ENCODE data around the gene MRPL22. TPM values are rescaled to one million over a fixed set of nuclear protein-coding genes. Genes with fewer than 3 reads are reported as not detected.
"Not testable (repeated sequence)": the region's sequence is repeated elsewhere in the genome, so short reads cannot be mapped to it uniquely, and the experiment has no call there.

The MRPL22 gene
- total RNA-seq, 2 experiments from 2014 or later, result 88.3 to 92.2 TPM

DNA sequence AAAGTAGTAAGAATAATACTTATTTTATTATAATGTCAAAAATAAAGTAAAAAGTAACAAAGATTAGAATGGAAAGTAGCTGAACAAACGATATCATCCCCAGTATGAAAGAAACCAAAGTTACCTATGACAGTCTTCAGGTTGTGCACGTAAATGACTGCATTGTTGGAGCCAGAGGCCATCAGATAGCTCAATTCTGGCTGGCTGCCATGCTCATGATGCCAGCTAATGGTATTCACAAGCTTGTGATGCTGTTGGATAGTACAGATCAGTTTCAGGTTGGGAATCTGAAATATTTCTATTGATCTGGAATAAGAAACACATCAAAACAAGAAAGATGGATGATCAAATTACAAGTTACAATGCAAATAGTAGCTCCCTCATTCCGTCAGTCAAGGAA, 24.0 kb upstream of the MRPL22 start:
- Mint-ChIP-seq H3K36me3 (ENCODE audit: low read depth) (peaks cover 35% of the 10 kb centered on the region), H3K27ac (no peak overlapping the region), H3K4me1 (ENCODE audit: low read depth) (no peaks in the 10 kb centered on the region), H3K9me3 (no peaks in the 10 kb centered on the region), H3K27me3 (ENCODE audit: low read depth) (no peaks in the 10 kb centered on the region), H3K4me3 (no peak overlapping the region)
- intact Hi-C loops (cut with micrococcal nuclease), result no loop called here
- no peak for DNase-seq
- CTCF ChIA-PET, result interaction anchor here (1.0 kb wide), 1 partner anchor 267 kb away, joined by 3 read pairs; no protein-coding TSS in a partner anchor

DNA sequence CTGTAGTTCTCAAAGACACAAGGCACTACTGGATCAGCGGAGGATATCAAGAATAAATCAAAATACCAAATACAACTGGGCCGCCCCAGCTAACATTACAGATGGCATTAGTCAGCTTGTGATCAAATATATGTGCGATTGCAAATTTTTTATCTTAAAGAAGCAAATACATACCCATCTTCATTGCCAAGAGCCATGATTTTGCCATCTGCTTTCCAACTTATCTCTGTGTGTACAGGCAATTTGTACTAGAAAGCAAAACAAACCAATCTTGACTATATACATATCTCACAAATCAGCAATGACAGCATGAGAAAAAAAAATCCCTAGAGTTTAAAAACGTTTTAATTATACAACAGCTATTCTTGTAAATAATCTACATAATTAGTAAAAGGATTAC, 23.1 kb upstream of the MRPL22 start:
- CTCF ChIA-PET, result no interaction called here
- no peak overlapping the region for H3K4me3 Mint-ChIP-seq
- H3K9me3 Mint-ChIP-seq, result no peaks in the 10 kb centered on the region
- H3K4me1 Mint-ChIP-seq (ENCODE audit: low read depth), result no peaks in the 10 kb centered on the region
- intact Hi-C loops (cut with micrococcal nuclease), result no loop called here
- no peaks in the 10 kb centered on the region for H3K27me3 Mint-ChIP-seq (ENCODE audit: low read depth)
- DNase-seq, result no peak
- no peak overlapping the region for H3K27ac Mint-ChIP-seq
- H3K36me3 Mint-ChIP-seq (ENCODE audit: low read depth), result peaks cover 28% of the 10 kb centered on the region

DNA sequence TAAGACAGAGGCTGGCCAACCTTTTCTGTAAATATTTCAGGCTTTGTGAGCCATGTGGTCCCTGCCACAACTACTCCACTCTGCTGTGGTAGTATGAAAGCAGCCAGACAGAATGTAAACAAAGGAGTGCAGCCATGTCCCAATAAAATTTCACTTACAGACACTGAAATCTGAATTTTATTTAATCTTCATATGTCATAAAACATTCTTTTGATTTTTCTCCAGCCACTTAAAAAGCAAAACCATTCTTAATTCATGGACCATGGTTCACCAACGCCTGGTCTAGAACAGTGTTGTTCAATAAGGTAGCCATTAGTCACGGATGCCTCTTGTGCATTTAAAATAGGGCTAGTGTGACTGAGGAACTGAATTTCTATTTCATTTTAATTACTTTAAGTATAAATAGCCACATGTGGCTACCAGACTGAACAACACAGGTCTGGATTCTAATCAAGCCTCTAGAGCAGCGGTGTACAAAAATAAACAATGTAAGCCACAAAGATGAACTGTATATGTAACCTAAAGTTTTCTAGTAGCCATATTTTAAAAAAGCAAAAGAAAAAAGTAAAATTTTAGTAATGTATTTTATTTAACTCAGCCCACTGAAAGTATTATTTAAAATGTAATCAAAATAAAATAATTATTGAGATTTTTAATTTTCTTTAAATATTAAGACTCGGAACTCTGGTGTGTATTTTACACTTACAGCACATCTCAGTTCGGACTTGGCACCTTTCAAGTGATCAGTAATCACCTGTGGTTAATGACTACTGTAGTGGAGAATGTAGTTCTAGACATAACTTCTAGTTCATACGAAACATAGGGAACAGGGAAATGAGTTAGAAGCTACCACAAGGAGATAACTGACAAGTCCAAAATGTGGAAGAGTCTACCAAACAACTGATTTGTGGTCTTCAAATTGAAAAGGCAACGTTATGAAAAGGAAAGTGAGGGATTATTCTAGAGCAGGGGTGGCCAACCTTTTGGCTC, 17.1 kb upstream of the MRPL22 start:
- intact Hi-C loops (cut with micrococcal nuclease), result no loop called here
- DNase-seq, result no peak
- Mint-ChIP-seq H3K9me3 (no peaks in the 10 kb centered on the region), H3K27me3 (ENCODE audit: low read depth) (no peaks in the 10 kb centered on the region), H3K27ac (no peak overlapping the region), H3K4me1 (ENCODE audit: low read depth) (no peaks in the 10 kb centered on the region), H3K36me3 (ENCODE audit: low read depth) (peaks cover 37% of the 10 kb centered on the region), H3K4me3 (no peak overlapping the region)
- CTCF ChIA-PET, result interaction anchor here (0.6 kb wide), 1 partner anchor 257 kb away, joined by 3 read pairs; no protein-coding TSS in a partner anchor

DNA sequence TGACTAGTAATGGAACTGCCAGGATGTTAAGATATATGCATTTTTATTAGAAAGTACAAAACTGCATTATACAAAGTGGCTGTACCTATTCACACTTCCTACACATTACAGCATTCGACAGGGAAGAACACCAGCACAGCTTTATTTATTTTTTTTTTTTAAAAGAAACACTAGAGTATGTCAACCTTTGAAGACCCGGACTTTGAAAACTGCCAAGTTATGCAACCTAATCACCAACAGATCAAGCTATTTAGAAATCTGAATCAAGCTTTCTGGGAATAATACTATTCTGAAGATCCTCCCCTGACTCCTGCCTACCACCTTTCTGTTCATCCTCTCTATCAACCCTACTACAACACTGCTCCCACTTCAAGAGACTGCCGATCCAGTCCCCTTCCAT, 7.3 kb upstream of the MRPL22 start:
- Mint-ChIP-seq H3K4me1 (ENCODE audit: low read depth) (peaks cover 30% of the 10 kb centered on the region), H3K27ac (no peak overlapping the region), H3K9me3 (no peaks in the 10 kb centered on the region), H3K4me3 (no peak overlapping the region), H3K27me3 (ENCODE audit: low read depth) (no peaks in the 10 kb centered on the region), H3K36me3 (ENCODE audit: low read depth) (peaks cover 28% of the 10 kb centered on the region)
- DNase-seq, result no peak
- CTCF ChIA-PET, result interaction anchor here (0.6 kb wide), 1 partner anchor 38 kb away, joined by 3 read pairs; no protein-coding TSS in a partner anchor
- intact Hi-C loops (cut with micrococcal nuclease), result no loop called here

DNA sequence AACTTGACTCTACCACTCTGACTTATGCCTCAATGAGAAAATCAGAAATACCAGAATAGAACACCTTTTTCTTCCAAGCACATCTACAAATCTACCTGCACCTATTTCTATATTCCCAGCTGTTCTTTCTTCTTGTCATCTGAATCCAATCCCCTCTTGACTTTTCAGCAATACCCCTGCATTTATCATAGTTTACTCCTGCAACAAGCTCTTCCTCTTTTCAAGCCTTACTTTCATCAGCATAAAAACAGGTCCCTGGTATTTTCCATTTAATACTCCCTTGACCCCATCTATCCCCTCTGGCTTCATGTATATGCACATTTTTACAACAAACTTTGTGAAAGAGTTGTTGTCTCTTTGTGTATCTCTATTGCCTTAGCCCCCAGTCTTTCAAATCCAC, 6.0 kb upstream of the MRPL22 start:
- no peak for DNase-seq
- Mint-ChIP-seq H3K4me3 (no peak overlapping the region), H3K27ac (no peak overlapping the region), H3K4me1 (ENCODE audit: low read depth) (peaks cover 36% of the 10 kb centered on the region), H3K36me3 (ENCODE audit: low read depth) (peaks cover 27% of the 10 kb centered on the region), H3K27me3 (ENCODE audit: low read depth) (no peaks in the 10 kb centered on the region), H3K9me3 (no peaks in the 10 kb centered on the region)
- intact Hi-C loops (cut with micrococcal nuclease), result no loop called here
- CTCF ChIA-PET, result interaction anchor here (0.6 to 0.7 kb wide), 2 partner anchors 45 to 970 kb away, joined by 3 read pairs; no protein-coding TSS in a partner anchor

DNA sequence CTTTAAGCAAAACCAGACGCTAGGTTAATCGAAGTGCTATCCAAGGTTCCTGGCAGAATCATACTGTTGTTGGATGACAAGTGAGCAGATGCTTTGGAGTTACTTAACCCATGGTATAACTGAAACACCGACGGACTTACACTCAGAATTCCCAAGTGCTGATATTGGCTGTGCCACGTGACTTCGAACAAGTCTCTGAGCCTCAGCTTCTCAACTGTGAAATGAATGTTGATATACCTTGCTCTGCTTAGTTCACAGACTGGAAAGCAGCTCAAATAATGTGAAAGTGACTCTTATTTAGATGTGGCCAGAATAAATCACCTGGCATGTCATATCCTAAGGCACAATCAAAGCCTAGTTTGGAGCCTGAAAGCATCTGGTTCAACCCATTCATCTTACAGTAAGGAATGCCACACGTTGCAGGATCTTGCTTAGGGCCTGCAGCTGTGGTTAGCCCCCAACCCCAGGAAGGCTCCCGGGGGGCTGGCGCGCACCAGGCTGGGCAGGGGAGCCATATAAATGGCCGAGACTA, 3.6 kb upstream of the MRPL22 start:
- no peaks in the 10 kb centered on the region for H3K9me3 Mint-ChIP-seq
- H3K4me1 Mint-ChIP-seq (ENCODE audit: low read depth), result peaks cover 42% of the 10 kb centered on the region
- H3K27ac Mint-ChIP-seq, result no peak overlapping the region
- H3K4me3 Mint-ChIP-seq, result peak overlapping the region; percentile 87
- DNase-seq, result no peak
- no peaks in the 10 kb centered on the region for H3K27me3 Mint-ChIP-seq (ENCODE audit: low read depth)
- H3K36me3 Mint-ChIP-seq (ENCODE audit: low read depth), result peaks cover 22% of the 10 kb centered on the region
- CTCF ChIA-PET, result interaction anchor here (0.5 to 1.2 kb wide), 4 partner anchors 8 to 1885 kb away, joined by 3 read pairs; no protein-coding TSS in a partner anchor
- intact Hi-C loops (cut with micrococcal nuclease), result no loop called here

DNA sequence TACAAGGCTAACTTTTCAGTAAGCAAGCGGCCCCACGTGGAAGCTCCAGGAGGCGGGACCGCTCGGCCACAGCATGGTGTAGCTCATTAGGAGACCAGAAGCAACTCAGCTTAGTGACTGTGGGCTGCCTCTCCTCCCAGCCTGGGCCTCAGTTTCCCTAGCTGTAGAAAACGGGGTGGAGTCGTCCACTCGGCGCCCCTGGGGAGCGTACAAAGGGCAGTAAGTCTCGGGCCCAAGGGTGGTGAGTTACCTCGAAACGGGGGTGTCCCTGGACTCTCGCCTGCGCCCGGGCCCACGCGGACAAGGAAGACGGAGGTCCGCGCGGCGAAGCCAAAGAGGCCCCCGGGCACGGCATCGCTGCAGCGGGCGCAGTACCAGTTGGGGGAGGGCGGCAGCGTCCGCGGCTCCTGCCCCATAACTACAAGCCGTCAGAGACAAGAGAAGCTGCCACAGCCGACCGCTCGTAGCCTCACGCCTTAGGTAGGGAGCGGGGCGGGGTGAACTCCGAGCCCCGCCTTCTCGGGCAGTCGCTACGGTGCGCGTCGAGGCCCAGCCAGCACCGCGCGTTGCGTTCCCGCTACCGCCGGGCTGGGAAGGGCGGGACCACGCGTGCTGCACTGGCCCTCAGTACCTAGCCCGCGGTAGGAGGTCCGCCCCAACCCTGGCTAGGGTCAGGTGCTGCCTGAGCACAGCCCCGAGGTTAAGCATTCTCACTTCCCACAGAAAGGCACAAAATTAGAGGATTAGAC, 3.0 kb upstream of the MRPL22 start, which contains the start of gene GEMIN5:
TSS of gene GEMIN5 (minus strand) at position 494 of the 749 bp plus-strand sequence. CDS start at position 416, 78 bp downstream.
- H3K27me3 Mint-ChIP-seq (ENCODE audit: low read depth), result no peaks in the 10 kb centered on the region
- CTCF ChIA-PET, result interaction anchor here (0.5 to 1.2 kb wide), 4 partner anchors 9 to 1884 kb away, joined by 3 to 5 read pairs (median 3); no protein-coding TSS in a partner anchor

DNA sequence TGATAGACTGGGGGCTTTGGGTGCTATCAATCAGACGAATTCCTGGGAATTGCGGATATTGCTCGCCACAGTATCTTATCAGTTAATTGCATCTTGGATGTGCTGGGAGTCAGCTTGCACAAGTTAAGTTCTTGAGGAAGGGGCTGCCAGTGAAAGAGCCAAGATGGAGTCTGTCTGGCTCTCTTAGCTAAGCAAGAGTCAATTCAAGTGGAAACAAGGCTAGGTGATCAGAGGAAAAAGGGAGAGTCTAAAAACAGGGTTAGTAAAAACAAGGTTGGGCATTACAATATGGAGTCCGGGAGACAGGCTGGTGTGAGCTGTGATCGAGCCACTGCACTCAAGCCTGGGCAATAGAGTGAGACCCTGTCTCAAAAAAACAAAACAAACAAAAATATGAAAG, 1.5 kb upstream of the MRPL22 start:
- H3K9me3 Mint-ChIP-seq; intact Hi-C loops (cut with micrococcal nuclease); H3K27me3 Mint-ChIP-seq (ENCODE audit: low read depth); H3K27ac Mint-ChIP-seq; H3K4me3 Mint-ChIP-seq; DNase-seq; CTCF ChIA-PET: not testable (repeated sequence)
- H3K4me1 Mint-ChIP-seq (ENCODE audit: low read depth), result peaks cover 51% of the 10 kb centered on the region
- peaks cover 16% of the 10 kb centered on the region for H3K36me3 Mint-ChIP-seq (ENCODE audit: low read depth)

More for the DNA sequence above, 3.0 kb upstream of the MRPL22 start, which contains the start of gene GEMIN5:
- Mint-ChIP-seq H3K9me3 (no peaks in the 10 kb centered on the region), H3K27ac (peak within 1 kb of the TSS; percentile 72), H3K4me3 (peak within 1 kb of the TSS; percentile 87), H3K4me1 (ENCODE audit: low read depth) (peaks cover 47% of the 10 kb centered on the region), H3K36me3 (ENCODE audit: low read depth) (peaks cover 21% of the 10 kb centered on the region)
- peak; percentile 84 for DNase-seq
- intact Hi-C loops (cut with micrococcal nuclease), result loop anchor here (1.0 kb wide), 3 partner anchors 80 to 493 kb away; partner anchors contain the start of genes CNOT8 and SAP30L

DNA sequence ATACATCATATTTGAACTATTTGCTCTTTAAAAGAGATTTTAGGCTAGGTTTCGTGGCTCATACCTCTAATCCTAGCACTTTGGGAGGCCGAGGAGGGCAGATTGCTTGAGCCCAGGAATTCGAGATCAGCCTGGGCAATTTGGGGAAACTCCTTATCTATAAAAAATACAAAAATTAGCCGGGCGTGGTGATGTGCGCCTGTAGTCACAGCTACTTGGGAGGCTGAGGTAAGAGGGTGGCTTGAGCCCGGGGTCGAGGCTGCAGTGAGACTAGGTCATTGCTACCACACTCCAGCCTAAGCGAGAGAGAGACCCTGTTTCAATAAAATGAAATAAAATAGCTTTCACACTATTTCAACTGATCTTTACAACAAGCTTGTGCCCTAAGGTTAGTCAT, 500 bp upstream of the MRPL22 start:
- intact Hi-C loops (cut with micrococcal nuclease), result loop anchor here (10.0 kb wide), 1 partner anchor 456 kb away; no protein-coding TSS in a partner anchor
- H3K4me3 Mint-ChIP-seq, result peak overlapping the region; percentile 97
- H3K9me3 Mint-ChIP-seq, result no peaks in the 10 kb centered on the region
- H3K27me3 Mint-ChIP-seq (ENCODE audit: low read depth), result no peaks in the 10 kb centered on the region
- H3K4me1 Mint-ChIP-seq (ENCODE audit: low read depth), result peaks cover 42% of the 10 kb centered on the region
- CTCF ChIA-PET, result no interaction called here
- peaks cover 7% of the 10 kb centered on the region for H3K36me3 Mint-ChIP-seq (ENCODE audit: low read depth)
- no peak for DNase-seq
- H3K27ac Mint-ChIP-seq, result peak overlapping the region; percentile 96

DNA sequence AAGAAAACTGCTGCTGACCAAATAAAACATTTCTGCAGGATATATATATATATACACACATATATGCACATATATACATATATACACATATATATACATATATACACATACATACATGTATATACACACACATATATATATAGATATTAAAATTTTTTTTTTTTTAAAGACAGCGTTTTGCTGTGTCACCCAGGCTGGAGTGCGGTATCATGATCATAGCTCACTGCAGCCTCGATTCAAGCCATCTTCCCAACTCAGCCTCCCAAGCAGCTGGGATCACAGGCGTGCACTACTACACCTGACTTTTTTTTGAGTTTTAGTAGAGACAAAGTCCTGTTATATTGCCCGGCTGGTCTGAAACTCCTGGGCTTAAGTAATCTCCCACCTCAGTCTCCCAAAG, 2.7 kb downstream of the MRPL22 start:
- Mint-ChIP-seq H3K9me3 (no peaks in the 10 kb centered on the region), H3K27ac (no peak overlapping the region), H3K4me3 (no peak overlapping the region), H3K27me3 (ENCODE audit: low read depth) (no peaks in the 10 kb centered on the region), H3K4me1 (ENCODE audit: low read depth) (peaks cover 29% of the 10 kb centered on the region), H3K36me3 (ENCODE audit: low read depth) (peaks cover 4% of the 10 kb centered on the region)
- intact Hi-C loops (cut with micrococcal nuclease), result loop anchor here (10.0 kb wide), 1 partner anchor 459 kb away; no protein-coding TSS in a partner anchor
- no peak for DNase-seq
- CTCF ChIA-PET, result interaction anchor here (0.6 to 1.3 kb wide), 2 partner anchors 61 to 100 kb away, joined by 3 to 5 read pairs; no protein-coding TSS in a partner anchor

DNA sequence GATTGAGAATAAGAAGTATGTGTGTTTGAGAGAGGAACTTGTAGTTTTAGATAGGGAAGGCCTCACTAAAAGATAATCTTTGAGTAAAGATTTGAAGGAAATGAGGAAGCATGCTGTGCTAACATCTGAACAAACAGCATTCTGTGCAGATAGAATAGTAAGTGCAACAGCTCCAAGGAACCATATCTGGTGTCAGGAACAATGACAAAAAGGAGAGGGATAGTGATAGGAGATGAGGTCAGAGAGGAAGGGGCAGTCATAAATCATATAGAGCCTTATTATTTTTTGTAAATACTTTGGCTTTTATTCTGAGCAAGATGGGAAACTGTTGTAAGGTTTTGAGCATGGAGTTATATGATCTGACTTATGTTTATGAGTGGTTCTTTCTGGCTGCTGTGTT, 3.8 kb downstream of the MRPL22 start:
- Mint-ChIP-seq H3K27me3 (ENCODE audit: low read depth) (no peaks in the 10 kb centered on the region), H3K9me3 (no peaks in the 10 kb centered on the region), H3K36me3 (ENCODE audit: low read depth) (peaks cover 4% of the 10 kb centered on the region), H3K4me1 (ENCODE audit: low read depth) (peaks cover 33% of the 10 kb centered on the region), H3K27ac (no peak overlapping the region), H3K4me3 (no peak overlapping the region)
- intact Hi-C loops (cut with micrococcal nuclease), result loop anchor here (1.0 to 10.0 kb wide), 3 partner anchors 60 to 460 kb away; no protein-coding TSS in a partner anchor
- CTCF ChIA-PET, result interaction anchor here (1.1 to 1.3 kb wide), 2 partner anchors 8 to 60 kb away, joined by 3 to 5 read pairs; no protein-coding TSS in a partner anchor
- DNase-seq, result no peak
